ENCODE measurements around the gene JMJD6. TPM values are rescaled to one million over a fixed set of nuclear protein-coding genes. Genes with fewer than 3 reads are reported as not detected.

The JMJD6 gene
- total RNA-seq, 1 experiment from 2014 or later: 28.9 TPM

DNA sequence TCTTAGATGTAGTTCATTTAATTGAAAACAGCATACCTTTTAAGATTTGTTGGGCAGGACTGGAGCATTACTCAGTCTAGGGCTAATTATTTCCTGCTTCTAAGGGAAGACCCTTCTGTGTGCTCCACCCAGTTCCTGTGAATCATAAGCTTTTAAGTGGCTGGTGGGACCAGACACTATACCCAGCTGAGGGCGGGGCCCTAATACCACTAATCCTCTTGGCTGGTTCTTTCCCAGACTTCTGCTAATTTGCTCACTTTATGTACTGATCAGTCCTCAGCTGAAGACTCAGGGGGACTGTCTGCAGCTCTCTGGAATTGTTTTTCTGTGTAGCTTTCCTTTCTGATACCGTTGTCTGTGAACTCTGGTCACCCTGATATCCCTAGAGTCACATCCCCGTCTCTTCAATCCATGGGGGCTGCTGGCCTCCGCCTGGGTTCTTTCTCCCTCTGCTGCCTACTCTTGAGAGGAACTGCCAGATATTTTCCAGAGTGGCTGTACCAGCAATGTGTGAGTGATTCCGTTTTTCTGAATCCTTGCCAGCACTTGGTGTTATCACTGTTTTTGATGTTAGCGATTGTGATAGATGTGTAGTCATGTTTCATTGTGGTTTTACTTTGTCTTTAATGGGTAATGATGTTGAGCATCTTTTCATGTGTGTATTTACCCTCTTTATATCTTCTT lies 46.6 kb upstream of the JMJD6 start:
- H4K91ac ChIP-seq (ENCODE audit: insufficient read length, low read depth, low read length): no peak overlapping the region
- no peak overlapping the region for H2BK120ac ChIP-seq (ENCODE audit: low read depth, low read length, poor library complexity, severe bottlenecking)
- no peak overlapping the region for H2BK20ac ChIP-seq (ENCODE audit: low read depth, low read length, poor library complexity, severe bottlenecking)
- Mint-ChIP-seq H3K4me1 (no peaks in the 10 kb centered on the region), H3K36me3 (ENCODE audit: insufficient read depth in 1 of 3, low read depth in 3 of 3) (peaks cover 9 to 59% (median 44%) of the 10 kb centered on the region in 3 experiments; a peak in 6 of 7 replicates), H3K9me3 (no peaks in the 10 kb centered on the region), H3K27ac (peak overlapping the region in 1 of 3 experiments; percentile 35; a peak in 1 of 7 replicates), H3K27me3 (ENCODE audit: low read depth) (no peaks in the 10 kb centered on the region), H3K4me3 (no peak overlapping the region)
- no peak overlapping the region for H2AFZ ChIP-seq (ENCODE audit: low read length)
- H3K79me2 ChIP-seq (ENCODE audit: insufficient read depth, low read length): no peaks in the 10 kb centered on the region
- H2AK5ac ChIP-seq (ENCODE audit: insufficient read length, low read length): no peak overlapping the region
- no peak overlapping the region for H3K56ac ChIP-seq (ENCODE audit: insufficient read length, low read depth, low read length)
- H3K23me2 ChIP-seq (ENCODE audit: insufficient read length, low read depth, low read length, poor library complexity, severe bottlenecking): no peaks in the 10 kb centered on the region
- H3K9me3 ChIP-seq (ENCODE audit: control insufficient read depth, low read depth, low read length): no peaks in the 10 kb centered on the region
- DNase-seq: no peak
- no peak overlapping the region for H2BK12ac ChIP-seq (ENCODE audit: insufficient read length, low read depth, low read length)
- TF ChIP-seq CTCF (conservative IDR thresholded peaks at IDR 0.05): no peak
- no peaks in the 10 kb centered on the region for H4K20me1 ChIP-seq (ENCODE audit: control insufficient read depth, insufficient read depth, insufficient read length)
- no peak overlapping the region for H4K8ac ChIP-seq (replicated peaks; ENCODE audit: insufficient read length, low read depth, low read length)
- H3K4me2 ChIP-seq (ENCODE audit: insufficient read depth, insufficient read length, low read length): no peak overlapping the region
- H3K9ac ChIP-seq (ENCODE audit: extremely low read depth, insufficient read length, low read length): no peak overlapping the region
- H3K27me3 ChIP-seq (ENCODE audit: insufficient read depth, low read length): no peaks in the 10 kb centered on the region
- WGBS (ENCODE audit: extremely low coverage, insufficient read length, low lambda C conversion rate): no CpG with 5 or more reads among the region's 6 CpGs
- H3K27ac ChIP-seq (ENCODE audit: insufficient read length, low read depth, low read length): no peak overlapping the region
- no peak overlapping the region for H3T11ph ChIP-seq (ENCODE audit: low read length)
- H3K4me1 ChIP-seq (ENCODE audit: insufficient read depth, low read length): no peaks in the 10 kb centered on the region
- H3K79me1 ChIP-seq (ENCODE audit: insufficient read depth, low read depth, low read length, poor library complexity, severe bottlenecking): no peaks in the 10 kb centered on the region
- H2BK5ac ChIP-seq (ENCODE audit: insufficient read length, low read length): no peak overlapping the region
- H3K4ac ChIP-seq (ENCODE audit: low read depth, low read length): no peak overlapping the region
- no peak overlapping the region for H3K23ac ChIP-seq (ENCODE audit: insufficient read length, low read depth, low read length)
- no peak overlapping the region for H3K18ac ChIP-seq (ENCODE audit: insufficient read length, low read depth, low read length)
- H2BK15ac ChIP-seq (ENCODE audit: low read depth, low read length): no peak overlapping the region
- H4K5ac ChIP-seq (ENCODE audit: insufficient read length, low read depth, low read length): no peak overlapping the region
- H3K14ac ChIP-seq (ENCODE audit: insufficient read depth, low read length): no peak overlapping the region

Data from H9 (cell line).